A549 (cell line): ENCODE data around the gene ZNF800. TPM values are rescaled to one million over a fixed set of nuclear protein-coding genes. Genes with fewer than 3 reads are reported as not detected.

Source experiments
- ATAC-seq, 2 experiments: fragments of 200-7000 bp in 1 of 2; fragments of >200 bp in 1 of 2; cut with Nextera tagmentation in 1 of 2; cut with Tn5 transposase in 1 of 2; 3 replicates each; pipeline versions ENCODE4 v1.8.0 to v1.9.1; 2018 to 2020; ENCODE audit warnings: mild to moderate bottlenecking in 1 of 2, moderate library complexity in 1 of 2
- CTCF ChIA-PET: fragments of 300-600 bp; sonication (Branson Sonifier 250); formaldehyde crosslinking; extraction: SDS; loops from one replicate; lab custom pipeline; 2021; ENCODE audit warnings: antibody characterized with exemption, inconsistent platforms; lab: Yijun Ruan, JAX
- POLR2A ChIA-PET: fragments of 350-600 bp; formaldehyde crosslinking; extraction: SDS; loops from one replicate; lab custom pipeline; 2021; ENCODE audit warnings: antibody characterized with exemption, inconsistent platforms; lab: Yijun Ruan, JAX
- DNase-seq, 2 experiments: peaks; one replicate each; pipeline versions ENCODE4 v3.0.0 to v3.0.0-alpha.2; 2011 to 2016; ENCODE audit warnings: low read depth in 1 of 2, low spot score in 1 of 2
- FAIRE-seq: peaks from 2 replicates; lab custom pipeline; 2011; peaks lifted over from hg19 to GRCh38; lab: Jason Lieb, UNC
- H3K27ac ChIP-seq, 2 experiments: fragments of >200 bp; sonication (Bioruptor Twin); formaldehyde crosslinking; 3 replicates each; pipeline ENCODE4 v1.5.1; 2016 to 2017
- H3K4me1 ChIP-seq: fragments of >200 bp; sonication (Bioruptor Twin); formaldehyde crosslinking; 3 replicates; pipeline ENCODE4 v1.6.1; 2016
- H3K4me2 ChIP-seq: fragments of >200 bp; sonication (Bioruptor Twin); formaldehyde crosslinking; 3 replicates; pipeline ENCODE4 v1.6.1; 2016
- H3K4me3 ChIP-seq: fragments of >200 bp; sonication (Bioruptor Twin); formaldehyde crosslinking; 3 replicates; pipeline ENCODE4 v1.5.1; 2016
- H3K9me3 ChIP-seq: fragments of >200 bp; sonication (Bioruptor Twin); formaldehyde crosslinking; 3 replicates; pipeline ENCODE4 v1.6.1; 2016
- CEBPB ChIP-seq, 2 experiments: fragments of >200 bp in 1 of 2; sonication (Bioruptor Twin) in 1 of 2; formaldehyde crosslinking in 1 of 2; IDR thresholded peaks; 2 replicates each; pipeline ENCODE4 v1.6.1; 2012 to 2016
- MYC ChIP-seq: IDR thresholded peaks from 2 replicates; pipeline ENCODE4 v1.6.1; 2012; ENCODE audit warnings: mild to moderate bottlenecking, inconsistent platforms, low read length, improper control_type of control experiment, borderline replicate concordance
- NPAS2 ChIP-seq: fragments of 250-450 bp; sonication (Bioruptor Pico); IDR thresholded peaks from 2 replicates; pipeline ENCODE4 v1.8.0; 2022; ENCODE audit warnings: mild to moderate bottlenecking, moderate library complexity, borderline replicate concordance
- RCOR1 ChIP-seq: fragments of 150-350 bp; IDR thresholded peaks from 2 replicates; pipeline ENCODE4 v1.6.1; 2014; ENCODE audit warnings: antibody characterized with exemption, low read length, low read depth
- TP53 ChIP-seq: fragments of 250-450 bp; sonication (Bioruptor Pico); IDR thresholded peaks from 2 replicates; pipeline ENCODE4 v1.5.0; 2021; ENCODE audit warnings: mild to moderate bottlenecking, moderate library complexity
- WGBS: methylation state at CpG from one replicate; pipeline ENCODE4 v1.1.6; 2017; ENCODE audit errors: missing lambda C conversion rate; 5-methylcytosine and 5-hydroxymethylcytosine counted together
- polyA plus RNA-seq, 4 experiments: library from polyadenylated mRNA; depleted of rRNA in 3 of 4; stranded (reverse); fragments of >200 nt; fragmentation: RNase III in 1 of 4; extraction: RNeasy Plus Mini Kit Qiagen cat#74134 plus additional on column Dnase treatment in 1 of 4; gene quantifications; 2 replicates in 3 of 4; 3 replicates in 1 of 4; pipeline ENCODE4 v1.2.3, GENCODE V29; 2011 to 2017

Gene ZNF800
- polyA plus RNA-seq, 2 of the 4 experiments (the other 2 are of a cell fraction) = 8.7 to 17.2 TPM

GRCh38 chr7:127320974-127321373 lies 71.5 kb downstream of the ZNF800 start:
- ChIA-PET CTCF (no interaction called here), POLR2A (no interaction called here)
- WGBS = 2% methylated on average over 4 of the region's 4 CpGs
- ATAC-seq (no peak), DNase-seq (no peak), FAIRE-seq (no peak)
- Histone ChIP-seq H3K4me3 (no peak overlapping the region), H3K4me1 (no peaks in the 10 kb centered on the region), H3K9me3 (no peaks in the 10 kb centered on the region), H3K27ac (no peak overlapping the region), H3K4me2 (no peak overlapping the region)
- no peak for TF ChIP-seq MYC
- no peak for TF ChIP-seq TP53 (CRISPR knock-in tag)
- TF ChIP-seq RCOR1 = no peak
- no peak for TF ChIP-seq NPAS2 (CRISPR knock-in tag)
- TF ChIP-seq CEBPB (IDR thresholded peaks at IDR 0.05) = no peak

Other genes with a start within 250 kb of the ZNF800 start
- gene GRM8, start 139.8 kb downstream of the ZNF800 start, polyA plus RNA-seq (2011; rRNA removed) = not detected in 2 replicates
- gene GRM8, start 139.8 kb downstream of the ZNF800 start, polyA plus RNA-seq (2017; fragmentation: RNase III; extraction: RNeasy Plus Mini Kit Qiagen cat#74134 plus additional on column Dnase treatment) = 0.06 TPM in 1 of 3 replicates, not detected in the others
- 15.7 and 15.8 TPM in 2 replicates for gene GCC1, start 192.9 kb upstream of the ZNF800 start, polyA plus RNA-seq (2011; rRNA removed)
- gene GCC1, start 192.9 kb upstream of the ZNF800 start, polyA plus RNA-seq (2017; fragmentation: RNase III; extraction: RNeasy Plus Mini Kit Qiagen cat#74134 plus additional on column Dnase treatment) = 11.8 to 13.4 TPM (median 12.5 TPM) in 3 replicates
- 150 and 163 TPM in 2 replicates for gene ARF5, start 195.7 kb upstream of the ZNF800 start, polyA plus RNA-seq (2011; rRNA removed)
- gene ARF5, start 195.7 kb upstream of the ZNF800 start, polyA plus RNA-seq (2017; fragmentation: RNase III; extraction: RNeasy Plus Mini Kit Qiagen cat#74134 plus additional on column Dnase treatment) = 163 to 175 TPM (median 172 TPM) in 3 replicates
- gene FSCN3, start 201.0 kb upstream of the ZNF800 start, polyA plus RNA-seq (2011; rRNA removed) = 0.09 and 0.31 TPM in 2 replicates
- gene FSCN3, start 201.0 kb upstream of the ZNF800 start, polyA plus RNA-seq (2017; fragmentation: RNase III; extraction: RNeasy Plus Mini Kit Qiagen cat#74134 plus additional on column Dnase treatment) = 0.15 to 0.42 TPM (median 0.26 TPM) in 3 replicates
- not detected in 2 replicates for gene PAX4, start 225.4 kb upstream of the ZNF800 start, polyA plus RNA-seq (2011; rRNA removed)
- not detected in 3 replicates for gene PAX4, start 225.4 kb upstream of the ZNF800 start, polyA plus RNA-seq (2017; fragmentation: RNase III; extraction: RNeasy Plus Mini Kit Qiagen cat#74134 plus additional on column Dnase treatment)